Measurements from ENCODE around the gene PLXNA2.

PLXNA2 gene

GRCh38 chr1:208207388-208208131 lies 36.6 kb downstream of the PLXNA2 start:
- no peak for DNase-seq

GRCh38 chr1:208206092-208206698 lies 38.0 kb downstream of the PLXNA2 start:
- DNase-seq = no peak

- no peak for DNase-seq
These were observed 38.8 kb downstream of the PLXNA2 start for GRCh38 chr1:208205216-208206013.

- DNase-seq = peak in 1 of 56 donors; percentile 21
These were observed 39.4 kb downstream of the PLXNA2 start for GRCh38 chr1:208204779-208205178.

GRCh38 chr1:208203848-208204609 lies 40.2 kb downstream of the PLXNA2 start:
- DNase-seq = peak in 1 of 56 donors; percentile 32

- DNase-seq = peak in 34 of 56 donors; percentile 9 to 82 (median 38)
These were observed 40.9 kb downstream of the PLXNA2 start for GRCh38 chr1:208203127-208203847.

GRCh38 chr1:208202333-208202995 lies 41.7 kb downstream of the PLXNA2 start:
- DNase-seq = no peak

DNA sequence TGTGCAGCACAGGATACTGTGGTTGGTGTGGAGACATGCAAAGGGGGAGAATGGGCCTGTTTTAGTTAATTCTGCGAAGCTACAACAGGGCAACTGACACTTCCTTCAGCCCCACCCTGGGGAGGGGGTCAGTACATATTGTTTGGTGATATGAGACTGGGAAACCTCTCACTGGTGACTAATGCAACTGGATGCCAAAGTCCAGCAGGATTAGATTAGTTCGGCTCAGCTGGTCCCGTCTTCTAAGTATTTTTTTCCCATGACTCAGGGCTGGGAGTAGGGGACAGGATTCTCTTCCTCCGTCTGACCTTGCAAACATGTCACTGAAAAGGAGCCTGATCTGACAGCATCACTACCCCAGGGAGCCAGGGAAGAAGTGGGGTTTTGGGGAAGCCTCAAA lies 43.0 kb downstream of the PLXNA2 start:
- DNase-seq = no peak

DNA sequence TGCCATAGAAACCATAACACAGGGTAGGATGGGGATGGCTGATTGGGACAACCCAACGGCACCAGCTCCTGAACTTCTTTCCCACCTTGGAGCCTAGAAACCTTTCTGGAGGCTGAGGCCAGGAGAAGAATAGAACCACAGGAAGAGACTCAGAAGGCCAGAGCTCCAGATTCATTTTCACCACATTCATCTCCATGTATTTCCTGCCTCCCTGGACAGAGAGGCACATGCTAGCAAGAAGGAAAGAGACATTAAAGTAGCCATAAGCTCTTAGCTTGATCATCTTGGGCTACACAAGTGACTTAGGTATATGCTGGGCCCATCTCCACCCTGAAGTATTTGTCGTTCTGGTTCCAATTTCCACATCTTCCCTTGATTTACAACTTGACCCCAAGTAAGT lies 44.1 kb downstream of the PLXNA2 start:
- no peak for DNase-seq

DNA sequence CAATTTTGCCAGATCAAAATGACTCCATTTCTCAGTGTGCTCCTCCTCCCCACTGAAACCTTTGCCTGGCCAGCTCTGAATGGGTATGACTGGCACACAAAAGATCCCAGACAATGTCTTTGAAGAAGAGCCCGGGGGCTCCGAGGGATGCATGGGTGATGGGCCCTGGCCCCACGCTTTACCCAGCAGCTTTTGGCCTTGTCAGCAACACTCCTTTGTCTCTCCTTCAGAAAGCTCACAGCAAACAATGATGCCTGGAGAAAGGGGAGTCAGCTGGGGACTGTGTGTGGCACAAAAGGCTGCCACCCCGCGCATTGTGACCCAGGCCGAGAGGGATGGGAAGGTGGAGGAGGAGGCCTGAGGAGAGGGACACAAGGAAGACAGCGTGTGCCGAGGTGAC lies 45.9 kb downstream of the PLXNA2 start:
- peak in 1 of 56 donors; percentile 27 for DNase-seq

DNA sequence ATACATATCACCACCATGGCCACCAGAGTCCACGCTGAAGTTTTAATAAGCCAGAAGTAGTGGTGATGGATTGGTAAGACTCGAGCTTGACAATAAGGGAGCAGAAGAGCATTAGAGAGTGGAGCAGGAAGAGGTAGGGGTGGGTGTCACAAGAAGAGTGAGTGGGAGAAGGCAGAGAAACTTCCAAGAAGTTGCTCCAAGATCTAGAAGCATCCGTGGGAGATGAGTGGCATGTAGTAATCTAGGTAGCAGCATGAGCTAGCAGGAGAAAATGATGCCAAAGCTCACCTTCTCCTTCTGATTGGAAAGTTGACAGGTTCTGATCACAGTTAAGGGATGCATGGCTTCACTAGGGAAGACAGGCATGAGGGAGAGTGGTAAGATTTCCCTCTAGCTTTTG lies 49.2 kb downstream of the PLXNA2 start:
- DNase-seq = peak in 13 of 56 donors; percentile 18 to 69 (median 40)

GRCh38 chr1:208192995-208193394 lies 51.2 kb downstream of the PLXNA2 start:
- DNase-seq = no peak

- no peak for DNase-seq
These were observed 53.4 kb downstream of the PLXNA2 start for GRCh38 chr1:208190784-208191183.

DNA sequence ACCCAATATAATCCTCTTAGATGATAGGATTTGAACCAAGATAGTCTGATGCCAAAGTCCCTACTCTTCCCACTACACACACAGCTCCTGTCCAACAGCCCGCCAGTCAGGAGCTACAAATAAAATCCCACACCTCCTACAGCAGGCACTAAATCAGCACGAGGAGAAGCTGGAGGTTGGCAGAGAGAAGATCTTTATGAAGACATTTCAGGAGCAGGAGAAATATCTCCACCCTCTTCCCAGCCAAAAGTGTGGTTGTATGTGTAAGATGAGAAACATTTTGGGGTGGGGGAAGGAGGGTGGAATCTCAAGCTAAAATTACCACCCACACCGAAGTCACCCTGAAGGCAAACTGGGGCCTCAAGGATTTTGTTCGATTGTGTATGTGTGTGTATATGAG lies 54.5 kb downstream of the PLXNA2 start:
- DNase-seq = no peak

DNA sequence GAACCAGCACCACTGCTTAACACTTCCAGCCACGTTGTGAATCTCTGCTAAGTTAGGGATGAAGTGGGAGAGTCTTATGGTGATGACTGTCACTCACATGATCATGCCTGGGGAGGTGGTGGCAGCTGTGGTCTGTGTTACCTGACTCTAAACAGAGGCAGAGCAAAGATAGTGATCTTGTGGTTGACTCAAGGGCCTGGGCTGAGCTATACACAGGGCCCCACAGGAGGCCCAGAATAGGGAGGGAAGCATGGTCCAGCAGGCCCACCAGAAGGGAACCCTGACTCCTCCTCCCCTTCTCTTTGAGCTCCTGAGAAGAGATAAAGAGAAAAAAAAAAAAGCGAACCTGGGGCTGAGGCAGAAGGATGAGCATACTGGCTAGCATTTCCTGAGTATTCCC lies 55.0 kb downstream of the PLXNA2 start:
- DNase-seq = no peak

DNA sequence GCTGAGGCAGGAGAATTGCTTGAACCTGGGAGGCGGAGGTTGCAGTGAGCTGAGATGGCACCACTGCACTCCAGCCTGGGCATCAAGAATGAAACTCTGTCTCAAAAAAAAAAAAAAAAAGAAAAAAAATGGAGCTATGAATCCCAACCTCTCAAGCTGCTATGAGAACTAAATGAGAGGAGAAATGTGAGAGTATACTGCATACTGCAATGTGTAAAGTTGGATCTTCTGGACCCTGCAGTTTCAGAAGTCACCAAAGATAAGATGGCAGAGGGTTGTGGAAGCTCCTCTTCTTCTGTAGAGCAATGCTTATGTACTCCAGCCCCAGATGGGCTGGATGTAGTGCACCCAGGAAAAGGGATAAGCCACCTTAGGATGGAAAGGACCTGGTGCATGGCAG lies 55.6 kb downstream of the PLXNA2 start:
- no peak for DNase-seq

DNA sequence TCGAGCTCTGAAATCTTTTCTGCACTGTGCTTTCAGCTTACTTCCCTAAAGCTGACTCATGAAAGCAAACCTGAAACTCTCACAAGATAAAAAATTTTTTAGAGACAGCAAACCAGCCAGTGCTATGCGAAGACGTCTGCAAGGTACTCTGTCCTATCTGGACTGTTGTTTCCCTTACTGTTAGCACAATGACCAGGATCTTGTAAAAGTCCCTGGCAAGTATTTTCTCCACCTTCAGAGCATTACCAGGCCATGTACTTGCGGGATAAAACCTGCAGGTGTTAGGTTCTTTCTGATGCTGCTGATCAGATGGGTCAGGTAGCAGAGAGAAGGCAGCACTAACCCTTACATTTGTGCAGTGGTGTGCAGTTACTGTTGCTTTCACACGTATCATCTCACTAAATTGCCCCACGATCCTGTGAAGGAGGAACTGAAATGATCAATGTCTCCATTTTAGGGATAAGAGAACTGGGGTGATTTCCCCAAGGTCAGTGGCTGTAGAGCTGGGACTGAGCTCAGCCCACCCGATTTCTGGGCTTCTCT lies 56.6 kb downstream of the PLXNA2 start:
- no peak for DNase-seq

- peak in 2 of 56 donors; percentile 16 to 48 for DNase-seq
These were observed 58.4 kb downstream of the PLXNA2 start for GRCh38 chr1:208185801-208186231.

GRCh38 chr1:208184966-208185654 lies 59.1 kb downstream of the PLXNA2 start:
- DNase-seq = no peak

Measured in nucleus accumbens (tissue), 56 donors.